GM12892 (cell line): Measurements from ENCODE around the gene RNF215.

Experiments used
- POLR2A ChIP-seq: IDR thresholded peaks from 2 replicates; pipeline ENCODE4 v1.6.1; 2011; ENCODE audit warnings: low read depth, low read length, control low read depth
- TAF1 ChIP-seq: IDR thresholded peaks from 2 replicates; pipeline ENCODE4 v1.6.1; 2011; ENCODE audit warnings: low read depth, mild to moderate bottlenecking, control low read depth, low read length, borderline replicate concordance

GRCh38 chr22:30348404-30348803 is 38.8 kb downstream of the RNF215 start:
- TF ChIP-seq POLR2A (no peak), TAF1 (no peak)
